GM12873 (cell line): ENCODE measurements around the gene TEAD2.

Experiments used
- CTCF ChIP-seq: IDR thresholded peaks from 2 replicates; pipeline ENCODE4 v1.5.1; 2012; ENCODE audit warnings: low read depth, mild to moderate bottlenecking, moderate library complexity, low read length, control low read depth; ENCODE audit not compliant: insufficient read depth; ENCODE audit errors: missing control alignments

The TEAD2 gene

GRCh38 chr19:49356382-49356781, 5.8 kb downstream of the TEAD2 start:
- no peak for TF ChIP-seq CTCF

GRCh38 chr19:49355909-49356353, 6.3 kb downstream of the TEAD2 start:
- no peak for TF ChIP-seq CTCF

- no peak for TF ChIP-seq CTCF
Observed at GRCh38 chr19:49349567-49349966, 12.6 kb downstream of the TEAD2 start.

GRCh38 chr19:49348305-49349189, 13.7 kb downstream of the TEAD2 start:
- no peak for TF ChIP-seq CTCF

GRCh38 chr19:49347835-49348234, 14.4 kb downstream of the TEAD2 start:
- TF ChIP-seq CTCF: no peak

GRCh38 chr19:49347191-49347590, 15.0 kb downstream of the TEAD2 start:
- no peak for TF ChIP-seq CTCF

GRCh38 chr19:49344505-49345423, 17.5 kb downstream of the TEAD2 start:
- TF ChIP-seq CTCF: no peak
